PFSK-1 (cell line): Measurements from ENCODE around the gene CTIF.

Source experiments
- FOXP2 ChIP-seq: optimal IDR thresholded peaks from 2 replicates; pipeline ENCODE3; 2011; ENCODE audit warnings: borderline replicate concordance, control low read depth, inconsistent platforms; ENCODE audit not compliant: insufficient read depth; ENCODE audit errors: extremely low read length, extremely low read depth
- POLR2AphosphoS5 ChIP-seq: IDR thresholded peaks from 2 replicates; pipeline ENCODE4 v1.6.1; 2012; ENCODE audit warnings: low read depth, mild to moderate bottlenecking, control low read depth, low read length, moderate library complexity
- REST ChIP-seq, 2 experiments: IDR thresholded peaks; 2 replicates each; pipeline versions ENCODE4 v1.6.1 to v1.8.0; 2011 to 2012; ENCODE audit warnings: low read depth in 2 of 2, low read length in 2 of 2, control low read depth in 1 of 2, inconsistent platforms in 1 of 2, mild to moderate bottlenecking in 1 of 2, moderate library complexity in 1 of 2; ENCODE audit not compliant: insufficient read depth in 1 of 2
- SIN3A ChIP-seq: IDR thresholded peaks from 2 replicates; pipeline ENCODE4 v1.6.1; 2012; ENCODE audit warnings: mild to moderate bottlenecking, low read length, moderate library complexity, borderline replicate concordance; ENCODE audit not compliant: insufficient read depth
- TAF1 ChIP-seq: IDR thresholded peaks from 2 replicates; pipeline ENCODE4 v1.6.1; 2012; ENCODE audit warnings: low read length, control low read depth, borderline replicate concordance; ENCODE audit not compliant: insufficient read depth

Gene CTIF

DNA sequence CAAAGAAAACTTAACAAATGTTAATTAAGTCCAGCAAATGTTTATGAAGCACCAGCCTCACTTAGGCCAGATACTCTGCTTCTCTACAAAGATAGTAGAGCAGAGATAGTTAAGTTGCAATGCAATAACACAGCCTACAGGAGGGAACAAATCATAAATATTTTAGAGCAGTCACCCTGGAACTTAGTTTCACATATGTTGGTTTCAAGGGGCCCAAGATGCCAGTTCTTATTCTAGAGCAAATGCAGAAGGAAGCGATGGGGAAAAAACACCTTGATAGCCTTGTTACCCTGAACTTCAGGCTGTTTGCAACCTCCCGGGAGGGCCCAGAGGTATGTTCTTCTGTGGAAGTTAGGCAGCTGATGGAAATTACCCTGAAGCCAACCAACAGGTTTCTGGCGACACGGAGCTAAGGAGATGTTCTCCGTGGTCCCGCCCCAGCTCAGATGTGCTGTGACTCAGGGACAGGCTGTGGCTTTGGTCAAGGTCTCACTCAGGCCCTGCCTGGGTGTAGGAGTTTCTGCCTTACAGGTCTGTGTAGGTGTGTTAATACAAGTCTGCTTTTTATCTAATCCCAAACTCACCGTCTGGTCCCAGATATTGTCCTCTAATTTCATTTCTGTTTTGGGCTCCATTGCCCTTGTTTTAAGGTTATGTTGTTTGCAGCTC is 3.8 kb downstream of the CTIF start:
- TF ChIP-seq POLR2AphosphoS5: no peak
- TF ChIP-seq TAF1: no peak

DNA sequence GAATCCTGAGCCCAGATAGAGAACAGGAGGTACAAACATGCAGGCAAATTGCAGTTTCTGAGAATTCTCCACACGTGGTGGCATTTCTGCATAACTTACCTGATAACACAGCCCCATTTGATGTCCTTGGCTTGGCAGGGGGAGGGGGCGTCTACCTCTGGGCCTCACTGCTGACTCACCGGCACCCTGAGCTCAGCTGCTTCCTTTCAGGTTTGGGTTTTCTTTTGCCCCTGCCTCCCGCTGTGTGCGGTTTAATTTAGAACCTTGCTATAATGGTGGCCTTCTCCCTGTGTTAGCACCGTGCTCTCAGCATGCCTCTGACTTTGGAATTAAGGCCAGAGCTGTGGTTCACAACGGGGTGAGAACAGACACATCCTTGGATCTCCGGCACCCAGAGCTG is 4.4 kb downstream of the CTIF start:
- TF ChIP-seq FOXP2 (no peak), REST (IDR thresholded peaks at IDR 0.05; ENCODE audit: insufficient read depth in 1 of 2, low read depth in 2 of 2, low read length in 2 of 2) (no peak), POLR2AphosphoS5 (no peak), SIN3A (no peak), TAF1 (no peak)

GRCh38 chr18:48544116-48544515 is 5.3 kb downstream of the CTIF start:
- TF ChIP-seq SIN3A (no peak), FOXP2 (no peak), POLR2AphosphoS5 (no peak), TAF1 (no peak), REST (IDR thresholded peaks at IDR 0.05; ENCODE audit: insufficient read depth in 1 of 2, low read depth in 2 of 2, low read length in 2 of 2) (no peak)

- TF ChIP-seq POLR2AphosphoS5 (no peak), REST (IDR thresholded peaks at IDR 0.05; ENCODE audit: insufficient read depth in 1 of 2, low read depth in 2 of 2, low read length in 2 of 2) (no peak), SIN3A (no peak), TAF1 (no peak), FOXP2 (no peak)
These were observed 6.0 kb downstream of the CTIF start for GRCh38 chr18:48544661-48545415.

DNA sequence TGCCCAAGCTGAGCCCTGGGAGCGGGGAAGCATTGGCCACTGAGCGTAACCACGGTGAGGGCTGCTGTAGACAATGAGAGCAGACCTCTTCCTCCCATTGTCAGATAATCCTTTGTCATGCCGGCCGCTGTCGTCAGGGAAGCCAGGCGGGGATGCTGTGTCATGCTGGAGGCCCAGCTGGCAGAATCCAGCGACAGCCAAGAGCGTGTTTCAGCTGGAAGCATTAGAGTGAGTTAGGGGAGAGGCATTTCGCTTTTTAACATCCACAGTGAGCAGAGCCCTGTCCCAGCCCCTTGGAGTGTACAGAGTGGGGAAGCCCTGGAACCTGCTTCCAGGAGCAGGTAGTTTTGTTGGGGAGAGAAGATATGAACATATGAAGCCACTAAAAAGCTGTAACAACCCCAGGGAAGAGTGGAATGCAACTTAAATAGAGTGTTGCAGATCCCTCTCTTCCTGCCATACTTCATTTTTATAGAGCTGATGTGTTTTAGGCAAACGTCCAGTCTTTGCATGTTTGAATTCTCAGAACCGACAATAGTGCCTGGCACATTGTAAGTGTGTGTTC is 7.0 kb downstream of the CTIF start:
- TF ChIP-seq SIN3A: no peak
- no peak for TF ChIP-seq TAF1

DNA sequence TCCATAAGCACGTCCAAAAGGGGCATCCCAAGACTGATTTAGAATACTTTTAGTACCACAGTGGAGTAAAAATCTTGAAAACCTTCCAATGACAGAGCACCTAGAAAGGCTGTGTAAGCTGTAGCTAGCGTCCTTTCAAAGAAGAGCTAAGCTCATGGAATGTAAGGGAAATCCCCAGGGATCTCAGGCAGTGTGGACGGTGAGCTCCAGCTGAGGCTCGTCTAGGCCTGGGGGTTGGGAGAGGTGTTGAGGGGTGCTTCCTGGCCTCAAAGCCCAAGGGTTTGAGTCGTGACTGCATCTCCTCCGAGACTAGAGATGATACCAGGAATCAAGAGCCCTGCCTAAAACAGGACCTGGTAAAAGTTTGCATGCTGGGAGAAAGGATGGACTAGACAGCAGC is 7.6 kb downstream of the CTIF start:
- TF ChIP-seq FOXP2 (no peak), TAF1 (no peak), POLR2AphosphoS5 (no peak)
